Measurements from ENCODE around the gene RAB40B.
"Not testable (repeated sequence)": the region's sequence is repeated elsewhere in the genome, so short reads cannot be mapped to it uniquely, and the experiment has no call there.

Gene RAB40B

GRCh38 chr17:82667668-82668000 lies 30.9 kb downstream of the RAB40B start:
- no peak for DNase-seq (ENCODE audit: low spot score)

GRCh38 chr17:82666931-82667667 lies 31.4 kb downstream of the RAB40B start:
- no peak for DNase-seq (ENCODE audit: low spot score)

- no peak for DNase-seq (ENCODE audit: low spot score)
Measured at GRCh38 chr17:82665891-82666290, 32.6 kb downstream of the RAB40B start.

GRCh38 chr17:82665217-82665616 lies 33.3 kb downstream of the RAB40B start:
- DNase-seq (ENCODE audit: low spot score) = no peak

- DNase-seq (ENCODE audit: low spot score) = no peak
Measured at GRCh38 chr17:82664701-82665182, 33.8 kb downstream of the RAB40B start.

- DNase-seq (ENCODE audit: low spot score) = no peak
Measured at GRCh38 chr17:82664276-82664575, 34.3 kb downstream of the RAB40B start.

- DNase-seq (ENCODE audit: low spot score) = no peak
Measured at GRCh38 chr17:82663381-82664275, 34.9 kb downstream of the RAB40B start.

- DNase-seq (ENCODE audit: low spot score) = no peak
Measured at GRCh38 chr17:82662711-82663261, 35.7 kb downstream of the RAB40B start.

- DNase-seq (ENCODE audit: low spot score) = no peak
Measured at GRCh38 chr17:82661717-82662683, 36.5 kb downstream of the RAB40B start.

GRCh38 chr17:82659886-82660285 lies 38.6 kb downstream of the RAB40B start:
- DNase-seq (ENCODE audit: low spot score) = no peak

- DNase-seq (ENCODE audit: low spot score) = no peak
Measured at GRCh38 chr17:82658796-82659452, 39.6 kb downstream of the RAB40B start.

GRCh38 chr17:82658331-82658730 lies 40.2 kb downstream of the RAB40B start:
- no peak for DNase-seq (ENCODE audit: low spot score)

- DNase-seq (ENCODE audit: low spot score) = no peak
Measured at GRCh38 chr17:82657926-82658325, 40.6 kb downstream of the RAB40B start.

- DNase-seq (ENCODE audit: low spot score) = no peak
Measured at GRCh38 chr17:82656266-82656665, 42.2 kb downstream of the RAB40B start.

GRCh38 chr17:82655523-82655922 lies 43.0 kb downstream of the RAB40B start:
- DNase-seq (ENCODE audit: low spot score) = no peak

GRCh38 chr17:82655038-82655479 lies 43.4 kb downstream of the RAB40B start:
- DNase-seq (ENCODE audit: low spot score) = peak; percentile 42

- not testable (repeated sequence) for DNase-seq (ENCODE audit: low spot score)
Measured at GRCh38 chr17:82654611-82655010, 43.9 kb downstream of the RAB40B start.

GRCh38 chr17:82653651-82654528 lies 44.6 kb downstream of the RAB40B start:
- DNase-seq (ENCODE audit: low spot score) = no peak

GRCh38 chr17:82650723-82651122 lies 47.8 kb downstream of the RAB40B start:
- no peak for DNase-seq (ENCODE audit: low spot score)

Data from kidney capillary endothelial cell (primary cell).